Body of pancreas (tissue), 4 donors: Measurements from ENCODE around the gene LIN7A. TPM values are rescaled to one million over a fixed set of nuclear protein-coding genes. Genes with fewer than 3 reads are reported as not detected.

Experiments used
- ATAC-seq: fragments of 150-250 bp; one replicate; pipeline ENCODE4 v1.9.1; 2016
- DNase-seq, 4 donors: peaks; one replicate each; pipeline ENCODE4 v3.0.0-alpha.2; 2019
- H3K27ac ChIP-seq, 4 donors: fragments of 200-600 bp; sonication (generic); 1 replicate in 3 of 4; 2 replicates in 1 of 4; pipeline versions ENCODE4 v1.5.1 to v1.6.1; 2016 to 2019; ENCODE audit warnings: mild to moderate bottlenecking in 1 of 4, mixed read lengths in 1 of 4, moderate library complexity in 1 of 4
- H3K27me3 ChIP-seq, 2 donors: fragments of 200-600 bp; sonication (generic); one replicate each; pipeline ENCODE4 v1.6.0; 2016; ENCODE audit warnings: mild to moderate bottlenecking in 1 of 2
- H3K36me3 ChIP-seq, 2 donors: fragments of 200-600 bp; sonication (generic); replicated peaks in 1 of 2; 2 replicates each; pipeline ENCODE4 v1.5.1; 2016; ENCODE audit warnings: low read depth in 2 of 2; ENCODE audit not compliant: insufficient read depth in 1 of 2
- H3K4me1 ChIP-seq: fragments of 200-600 bp; sonication (generic); one replicate; pipeline ENCODE4 v1.6.0; 2016
- H3K4me3 ChIP-seq, 2 donors: fragments of 200-600 bp; sonication (generic); 1 replicate in 1 of 2; 2 replicates in 1 of 2; pipeline ENCODE4 v1.5.1; 2016 to 2019
- H3K9me3 ChIP-seq, 3 donors: fragments of 200-600 bp; sonication (generic); 1 replicate in 2 of 3; 2 replicates in 1 of 3; pipeline ENCODE4 v1.5.1; 2016
- CTCF ChIP-seq, 7 experiments: fragments of 450-650 bp in 4 of 7; fragments of 200-600 bp in 3 of 7; sonication (generic) in 3 of 7; IDR thresholded peaks; one replicate each; pipeline ENCODE4 v1.5.1; 2016 to 2019; ENCODE audit warnings: antibody characterized with exemption in 7 of 7
- POLR2A ChIP-seq, 3 donors: fragments of 450-650 bp; IDR thresholded peaks; one replicate each; pipeline ENCODE4 v1.6.1; 2016; ENCODE audit warnings: antibody characterized with exemption in 3 of 3, mild to moderate bottlenecking in 2 of 3
- WGBS, 2 donors: methylation state at CpG; one replicate each; pipeline ENCODE4 v1.1.5; 2017; 5-methylcytosine and 5-hydroxymethylcytosine counted together
- intact Hi-C: fragments of 100-400 bp; cut with DNase I; formaldehyde crosslinking; loops from one replicate; pipeline ENCODE4 v1.15.1; 2023
- total RNA-seq, 2 donors: library from RNA; depleted of rRNA; stranded (reverse); fragments of >200 nt; gene quantifications; one replicate each; pipeline ENCODE4 v1.1.0, GENCODE V29; 2016

Gene LIN7A
- total RNA-seq, 2 donors from 2014 or later: 0.66 to 1.0 TPM

- ATAC-seq: no peak
- Histone ChIP-seq H3K4me3 (no peak overlapping the region), H3K9me3 (no peaks in the 10 kb centered on the region), H3K27me3 (no peaks in the 10 kb centered on the region), H3K4me1 (peaks cover 4% of the 10 kb centered on the region), H3K27ac (no peak overlapping the region), H3K36me3 (no peaks in the 10 kb centered on the region)
- TF ChIP-seq CTCF (IDR thresholded peaks at IDR 0.05) (no peak), POLR2A (IDR thresholded peaks at IDR 0.05) (no peak)
- 60 to 73% methylated on average over 7 of the region's 7 CpGs for WGBS, 2 donors
- intact Hi-C loops: no loop called here
- peak in 1 of 4 donors; percentile 2 for DNase-seq
Measured at GRCh38 chr12:80939231-80939950, 1.7 kb upstream of the LIN7A start.

DNA sequence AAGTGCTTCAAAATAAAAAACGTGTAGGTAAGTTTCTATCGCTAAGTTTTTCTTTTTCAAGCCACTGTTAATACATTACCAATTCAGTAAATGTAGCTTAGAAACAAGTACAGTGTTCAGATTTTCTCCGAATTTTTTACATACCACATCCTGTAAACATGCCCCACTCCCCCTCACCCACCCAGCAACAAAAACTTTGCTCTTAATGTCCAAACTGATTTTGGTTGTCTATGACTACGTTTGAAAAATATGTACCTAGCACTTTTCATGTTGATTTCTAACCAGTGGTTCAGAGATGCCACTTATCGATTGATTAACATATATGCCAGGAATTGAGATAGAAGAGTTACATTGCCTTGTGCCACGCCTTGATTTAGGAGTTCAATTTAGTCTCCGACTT lies 663 bp upstream of the LIN7A start:
- Histone ChIP-seq H3K27ac (no peak overlapping the region), H3K36me3 (no peaks in the 10 kb centered on the region), H3K4me1 (peaks cover 4% of the 10 kb centered on the region), H3K27me3 (no peaks in the 10 kb centered on the region), H3K9me3 (no peaks in the 10 kb centered on the region), H3K4me3 (no peak overlapping the region)
- no peak for ATAC-seq
- intact Hi-C loops: no loop called here
- 45 to 53% methylated on average over 7 of the region's 7 CpGs for WGBS, 2 donors
- no peak for TF ChIP-seq POLR2A (IDR thresholded peaks at IDR 0.05)
- no peak for TF ChIP-seq CTCF (IDR thresholded peaks at IDR 0.05)
- no peak for DNase-seq

- intact Hi-C loops: no loop called here
- peak in 2 of 3 donors; percentile 14 to 19 for TF ChIP-seq POLR2A (IDR thresholded peaks at IDR 0.05)
- TF ChIP-seq CTCF (IDR thresholded peaks at IDR 0.05): no peak
Measured at GRCh38 chr12:80936642-80937390, 918 bp downstream of the LIN7A start.

DNA sequence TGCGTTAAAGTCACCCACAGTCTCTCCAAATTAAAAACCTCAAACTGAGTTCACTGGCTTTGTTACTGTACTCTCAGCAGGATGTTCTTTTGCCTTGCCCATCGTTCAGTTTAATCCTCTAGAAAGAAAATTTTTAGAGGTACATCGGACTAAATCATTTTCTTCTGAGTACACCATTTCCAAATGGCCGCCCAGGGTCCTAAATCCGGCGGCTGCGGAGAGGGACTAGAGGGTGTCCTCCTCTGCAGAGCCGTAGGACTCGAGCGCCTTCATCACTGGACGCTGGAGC lies 1.4 kb downstream of the LIN7A start:
- no peak for TF ChIP-seq POLR2A (IDR thresholded peaks at IDR 0.05)
- TF ChIP-seq CTCF (IDR thresholded peaks at IDR 0.05): no peak
- ATAC-seq (no peak), DNase-seq (no peak)
- intact Hi-C loops: no loop called here
- Histone ChIP-seq H3K9me3 (no peaks in the 10 kb centered on the region), H3K36me3 (no peaks in the 10 kb centered on the region), H3K4me3 (peak overlapping the region in 1 of 2 donors; percentile 33), H3K27me3 (no peaks in the 10 kb centered on the region), H3K4me1 (peaks cover 4% of the 10 kb centered on the region), H3K27ac (peak overlapping the region in 3 of 4 donors; percentile 40 to 63 (median 48))
- 3 to 4% methylated on average over 11 of the region's 11 CpGs for WGBS, 2 donors

More at GRCh38 chr12:80936642-80937390, 918 bp downstream of the LIN7A start:
- Histone ChIP-seq H3K9me3 (no peaks in the 10 kb centered on the region), H3K4me3 (peak overlapping the region; percentile 33 to 43), H3K27me3 (no peaks in the 10 kb centered on the region), H3K27ac (peak overlapping the region in 3 of 4 donors; percentile 40 to 63 (median 48)), H3K36me3 (no peaks in the 10 kb centered on the region), H3K4me1 (peaks cover 4% of the 10 kb centered on the region)
- 0% methylated on average over 12 to 60 of the region's 67 CpGs for WGBS, 2 donors
- DNase-seq (peak; percentile 17 to 50 (median 24)), ATAC-seq (peak; percentile 68)
